Islet precursor cell (in vitro differentiated cells): ENCODE data around the gene SVIP.
A peak's percentile ranks its signal among the peaks of the same experiment; 100 is the strongest.

Experiments
- DNase-seq: peaks from one replicate; pipeline ENCODE4 v3.0.0-alpha.2; 2018

The SVIP gene

GRCh38 chr11:22829231-22830081 lies at the start of gene SVIP:
Gene SVIP, minus strand, starts transcription at chr11:22829801. Its CDS starts 53 bp downstream, at chr11:22829748.
- peak; percentile 97 for DNase-seq

- no peak for DNase-seq
These were observed 49.0 kb upstream of the SVIP start for GRCh38 chr11:22878604-22879003.

GRCh38 chr11:22878039-22878438 lies 48.4 kb upstream of the SVIP start:
- no peak for DNase-seq

GRCh38 chr11:22875869-22876473 lies 46.4 kb upstream of the SVIP start:
- DNase-seq = peak; percentile 62

- no peak for DNase-seq
These were observed 39.7 kb upstream of the SVIP start for GRCh38 chr11:22869325-22869724.

- DNase-seq = no peak
These were observed 30.6 kb upstream of the SVIP start, which contains the start of gene CCDC179 for GRCh38 chr11:22860241-22860640. Gene CCDC179, minus strand, starts transcription at chr11:22860474. Its CDS starts 53 bp downstream, at chr11:22860421.

GRCh38 chr11:22859756-22860155 lies 30.2 kb upstream of the SVIP start:
- no peak for DNase-seq

- DNase-seq = no peak
These were observed 21.9 kb upstream of the SVIP start for GRCh38 chr11:22851477-22851876.

- DNase-seq = no peak
These were observed 17.1 kb upstream of the SVIP start for GRCh38 chr11:22846726-22847125.

- no peak for DNase-seq
These were observed 2.9 kb upstream of the SVIP start for GRCh38 chr11:22832315-22833015.

- DNase-seq = no peak
These were observed 447 bp upstream of the SVIP start for GRCh38 chr11:22830082-22830414.

GRCh38 chr11:22828373-22828772 lies 1.2 kb downstream of the SVIP start:
- no peak for DNase-seq

- DNase-seq = no peak
These were observed 7.4 kb downstream of the SVIP start for GRCh38 chr11:22822203-22822602.

GRCh38 chr11:22809893-22810292 lies 19.7 kb downstream of the SVIP start:
- DNase-seq = no peak

- no peak for DNase-seq
These were observed 20.9 kb downstream of the SVIP start for GRCh38 chr11:22808571-22809197.

GRCh38 chr11:22807855-22808570 lies 21.6 kb downstream of the SVIP start:
- DNase-seq = no peak

- no peak for DNase-seq
These were observed 22.2 kb downstream of the SVIP start for GRCh38 chr11:22807391-22807790.

GRCh38 chr11:22802861-22803260 lies 26.7 kb downstream of the SVIP start:
- no peak for DNase-seq

GRCh38 chr11:22800482-22800881 lies 29.1 kb downstream of the SVIP start:
- no peak for DNase-seq

- DNase-seq = no peak
These were observed 30.7 kb downstream of the SVIP start for GRCh38 chr11:22798901-22799300.

- DNase-seq = no peak
These were observed 32.6 kb downstream of the SVIP start for GRCh38 chr11:22797047-22797446.

GRCh38 chr11:22795914-22796313 lies 33.7 kb downstream of the SVIP start:
- no peak for DNase-seq

- peak; percentile 49 for DNase-seq
These were observed 37.1 kb downstream of the SVIP start for GRCh38 chr11:22792497-22792896.
